Testis (tissue), 2 donors: ENCODE data around the gene TRIB2.

Experiments used
- POLR2A ChIP-seq: fragments of 450-650 bp; IDR thresholded peaks from one replicate; pipeline ENCODE4 v1.6.1; 2017; ENCODE audit warnings: antibody characterized with exemption, mild to moderate bottlenecking, moderate library complexity
- TF ChIP-seq, protein P1 (sequence below), 3 experiments: fragments of 450-650 bp in 2 of 3; fragments of 200-600 bp in 1 of 3; sonication (generic) in 1 of 3; IDR thresholded peaks; one replicate each; pipeline ENCODE4 v1.5.1; 2016 to 2019; ENCODE audit warnings: antibody characterized with exemption in 3 of 3, mild to moderate bottlenecking in 2 of 3, moderate library complexity in 1 of 3

DNA sequence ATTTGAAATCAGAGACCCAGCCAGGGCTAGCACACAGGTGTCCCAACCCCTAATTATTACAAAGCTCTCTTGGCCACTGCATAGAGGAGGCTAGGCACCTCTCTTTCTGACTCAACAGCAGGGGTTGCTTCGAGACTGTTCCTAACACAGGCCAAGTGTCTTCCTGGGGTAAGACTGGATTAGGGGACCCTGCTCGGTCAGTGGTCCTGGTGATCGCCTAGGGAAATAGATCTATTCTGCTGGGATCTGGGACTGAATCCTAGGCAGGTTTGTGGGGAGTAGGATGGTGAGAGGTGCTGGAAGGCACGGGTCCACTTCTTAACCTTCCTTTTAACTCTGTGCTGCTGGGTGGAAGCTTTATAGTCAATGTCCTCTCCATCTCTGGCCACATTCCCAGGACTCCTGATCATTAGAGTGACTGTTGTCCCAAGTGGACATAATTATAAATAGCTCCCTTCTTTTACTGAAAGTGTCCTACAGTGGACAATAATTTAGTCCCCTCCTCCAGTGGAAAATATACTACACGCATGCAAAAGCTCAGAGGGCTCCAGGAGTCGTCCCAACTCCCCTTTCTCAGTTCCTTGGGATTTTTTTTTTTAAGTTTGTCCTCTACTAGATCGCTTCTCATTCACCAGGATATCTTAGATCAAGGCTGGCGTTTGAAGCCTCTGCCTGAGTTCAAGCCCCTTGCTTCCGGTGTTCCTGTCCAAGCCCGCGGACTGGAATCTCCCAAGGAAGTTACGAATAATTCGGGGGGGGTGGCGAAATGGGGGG lies 1.3 kb upstream of the TRIB2 start:
- TF ChIP-seq POLR2A: no peak
- TF ChIP-seq, protein P1, sequence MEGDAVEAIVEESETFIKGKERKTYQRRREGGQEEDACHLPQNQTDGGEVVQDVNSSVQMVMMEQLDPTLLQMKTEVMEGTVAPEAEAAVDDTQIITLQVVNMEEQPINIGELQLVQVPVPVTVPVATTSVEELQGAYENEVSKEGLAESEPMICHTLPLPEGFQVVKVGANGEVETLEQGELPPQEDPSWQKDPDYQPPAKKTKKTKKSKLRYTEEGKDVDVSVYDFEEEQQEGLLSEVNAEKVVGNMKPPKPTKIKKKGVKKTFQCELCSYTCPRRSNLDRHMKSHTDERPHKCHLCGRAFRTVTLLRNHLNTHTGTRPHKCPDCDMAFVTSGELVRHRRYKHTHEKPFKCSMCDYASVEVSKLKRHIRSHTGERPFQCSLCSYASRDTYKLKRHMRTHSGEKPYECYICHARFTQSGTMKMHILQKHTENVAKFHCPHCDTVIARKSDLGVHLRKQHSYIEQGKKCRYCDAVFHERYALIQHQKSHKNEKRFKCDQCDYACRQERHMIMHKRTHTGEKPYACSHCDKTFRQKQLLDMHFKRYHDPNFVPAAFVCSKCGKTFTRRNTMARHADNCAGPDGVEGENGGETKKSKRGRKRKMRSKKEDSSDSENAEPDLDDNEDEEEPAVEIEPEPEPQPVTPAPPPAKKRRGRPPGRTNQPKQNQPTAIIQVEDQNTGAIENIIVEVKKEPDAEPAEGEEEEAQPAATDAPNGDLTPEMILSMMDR (IDR thresholded peaks at IDR 0.05): no peak
